Osteoblast (primary cell): ENCODE results near the gene CCDC68. TPM values are rescaled to one million over a fixed set of nuclear protein-coding genes. Genes with fewer than 3 reads are reported as not detected.

Source experiments
- DNase-seq: peaks from one replicate; pipeline ENCODE4 v3.0.0; 2011; ENCODE audit warnings: low spot score, mixed read lengths; ENCODE audit not compliant: insufficient read length; ENCODE audit errors: missing footprints
- H2AFZ ChIP-seq: 2 replicates; pipeline ENCODE4 v1.6.0; 2011; ENCODE audit warnings: mild to moderate bottlenecking, low read length
- H3K27ac ChIP-seq: 2 replicates; pipeline ENCODE4 v1.5.1; 2011; ENCODE audit warnings: mild to moderate bottlenecking, low read depth, low read length, moderate library complexity
- H3K27me3 ChIP-seq: 2 replicates; pipeline ENCODE4 v1.6.0; 2012; ENCODE audit warnings: mild to moderate bottlenecking, control low read depth, inconsistent platforms, low read length, moderate library complexity; ENCODE audit not compliant: insufficient read depth
- H3K36me3 ChIP-seq: 2 replicates; pipeline ENCODE4 v1.5.1; 2011; ENCODE audit warnings: mild to moderate bottlenecking, low read length, control low read depth, moderate library complexity; ENCODE audit not compliant: insufficient read depth
- H3K4me1 ChIP-seq: 2 replicates; pipeline ENCODE4 v1.5.1; 2011; ENCODE audit warnings: mild to moderate bottlenecking, low read length, control low read depth, moderate library complexity; ENCODE audit not compliant: insufficient read depth
- H3K4me2 ChIP-seq: 2 replicates; pipeline ENCODE4 v1.6.0; 2011; ENCODE audit warnings: mild to moderate bottlenecking, low read length; ENCODE audit not compliant: insufficient read depth
- H3K4me3 ChIP-seq: fragments of 200-600 bp; sonication (generic); 3 replicates; pipeline ENCODE4 v1.5.1; 2012; ENCODE audit warnings: mild to moderate bottlenecking, low read length, inconsistent platforms; ENCODE audit not compliant: insufficient read depth
- H3K79me2 ChIP-seq: 2 replicates; pipeline ENCODE4 v1.6.0; 2012; ENCODE audit warnings: mild to moderate bottlenecking, low read length, control low read depth, inconsistent platforms; ENCODE audit not compliant: insufficient read depth
- H3K9me3 ChIP-seq: 2 replicates; pipeline ENCODE4 v1.5.1; 2011; ENCODE audit warnings: low read depth, low read length, control low read depth
- H4K20me1 ChIP-seq: 2 replicates; pipeline ENCODE4 v1.6.0; 2012; ENCODE audit warnings: mild to moderate bottlenecking, low read length, control low read depth; ENCODE audit not compliant: insufficient read depth
- CTCF ChIP-seq: IDR thresholded peaks from 2 replicates; pipeline ENCODE4 v1.5.1; 2011; ENCODE audit warnings: mild to moderate bottlenecking, low read depth, low read length, moderate library complexity; ENCODE audit errors: extremely low read depth
- total RNA-seq: library from RNA; depleted of rRNA; stranded (reverse); fragments of >200 nt; gene quantifications from 2 replicates; pipeline ENCODE4 v1.2.3, GENCODE V29; 2012

CCDC68 gene
- total RNA-seq, 1 donor = 9.0 TPM

DNA sequence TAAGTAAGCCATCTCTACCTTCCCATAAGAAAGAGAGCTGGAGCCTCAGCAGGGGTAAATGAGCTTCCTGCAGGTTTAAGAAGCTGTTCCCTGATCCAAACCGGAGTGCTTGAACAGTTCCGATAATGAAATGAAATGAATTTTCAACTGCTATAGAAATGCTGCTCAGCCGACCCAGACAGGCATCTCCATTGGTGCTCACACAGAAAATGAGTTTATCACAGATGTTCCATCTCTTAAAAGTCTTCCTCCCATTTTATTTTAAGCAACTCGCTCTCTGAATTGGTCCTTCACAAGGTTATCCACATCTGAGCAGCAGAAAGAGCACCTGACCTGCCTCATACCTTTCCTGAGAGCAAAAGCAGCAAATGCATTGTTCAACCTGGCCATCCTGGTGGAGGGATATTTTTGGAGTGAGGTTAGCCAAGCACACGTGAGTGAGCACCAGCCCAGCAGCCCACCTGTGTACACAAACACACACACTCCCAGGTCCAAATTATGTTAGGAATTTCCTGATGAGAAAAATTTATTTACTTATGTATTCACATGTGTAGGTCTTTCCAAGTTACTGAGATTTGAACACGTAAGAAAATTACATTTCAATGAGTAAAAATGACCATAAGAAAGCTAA lies 42.2 kb upstream of the CCDC68 start:
- no peak for TF ChIP-seq CTCF
- peaks cover 15% of the 10 kb centered on the region for H3K27me3 ChIP-seq
- peak overlapping the region; percentile 1 for H2AFZ ChIP-seq
- no peaks in the 10 kb centered on the region for H3K9me3 ChIP-seq
- H3K4me2 ChIP-seq = no peak overlapping the region
- no peak for DNase-seq
- no peaks in the 10 kb centered on the region for H4K20me1 ChIP-seq
- H3K4me1 ChIP-seq = no peaks in the 10 kb centered on the region
- no peak overlapping the region for H3K4me3 ChIP-seq
- H3K79me2 ChIP-seq = no peaks in the 10 kb centered on the region
- H3K36me3 ChIP-seq = no peaks in the 10 kb centered on the region
- no peak overlapping the region for H3K27ac ChIP-seq

GRCh38 chr18:55000529-55000928 lies 41.3 kb upstream of the CCDC68 start:
- Histone ChIP-seq H3K4me3 (no peak overlapping the region), H3K27me3 (peaks cover 15% of the 10 kb centered on the region), H3K36me3 (no peaks in the 10 kb centered on the region), H3K4me2 (no peak overlapping the region), H3K27ac (no peak overlapping the region), H4K20me1 (no peaks in the 10 kb centered on the region), H3K9me3 (no peaks in the 10 kb centered on the region), H3K4me1 (no peaks in the 10 kb centered on the region), H3K79me2 (no peaks in the 10 kb centered on the region), H2AFZ (no peak overlapping the region)
- DNase-seq = no peak
- no peak for TF ChIP-seq CTCF

- peaks cover 3% of the 10 kb centered on the region for H3K27me3 ChIP-seq
- H4K20me1 ChIP-seq = no peaks in the 10 kb centered on the region
- H3K79me2 ChIP-seq = no peaks in the 10 kb centered on the region
- no peaks in the 10 kb centered on the region for H3K9me3 ChIP-seq
- no peak overlapping the region for H3K4me3 ChIP-seq
- H3K4me1 ChIP-seq = no peaks in the 10 kb centered on the region
- no peak for TF ChIP-seq CTCF
- no peak overlapping the region for H3K4me2 ChIP-seq
- no peak overlapping the region for H3K27ac ChIP-seq
- no peak overlapping the region for H2AFZ ChIP-seq
- H3K36me3 ChIP-seq = no peaks in the 10 kb centered on the region
- DNase-seq = no peak
Observed at GRCh38 chr18:54999016-54999415, 39.8 kb upstream of the CCDC68 start.

- no peaks in the 10 kb centered on the region for H3K36me3 ChIP-seq
- no peak overlapping the region for H3K4me3 ChIP-seq
- no peaks in the 10 kb centered on the region for H3K79me2 ChIP-seq
- no peak for TF ChIP-seq CTCF
- H4K20me1 ChIP-seq = no peaks in the 10 kb centered on the region
- no peak for DNase-seq
- H3K4me2 ChIP-seq = no peak overlapping the region
- H3K4me1 ChIP-seq = no peaks in the 10 kb centered on the region
- H3K27ac ChIP-seq = no peak overlapping the region
- H3K9me3 ChIP-seq = no peaks in the 10 kb centered on the region
- H2AFZ ChIP-seq = no peak overlapping the region
- H3K27me3 ChIP-seq = no peaks in the 10 kb centered on the region
Observed at GRCh38 chr18:54995421-54996143, 36.3 kb upstream of the CCDC68 start.
